Measurements from ENCODE around the gene UTP15. TPM values are rescaled to one million over a fixed set of nuclear protein-coding genes. Genes with fewer than 3 reads are reported as not detected.

Gene UTP15
- total and polyA plus RNA-seq, 10 of the 15 experiments (the other 5 are each of a cell fraction or from before 2014, with no cell fraction given): 22.5 to 39.4 (median 29.6) TPM

- no peak for TF ChIP-seq SPI1 (IDR thresholded peaks at IDR 0.05; ENCODE audit: borderline replicate concordance, insufficient read depth, low read depth, low read length)
- no peak for TF ChIP-seq IKZF2 (IDR thresholded peaks at IDR 0.05)
- TF ChIP-seq RUNX3 (IDR thresholded peaks at IDR 0.05; ENCODE audit: low read length): peak; percentile 81
- TF ChIP-seq JUNB (IDR thresholded peaks at IDR 0.05): no peak
- TF ChIP-seq RAD21 (IDR thresholded peaks at IDR 0.05; ENCODE audit: insufficient read depth, low read depth, low read length): peak; percentile 96
- peak; percentile 62 to 87 (median 71) for TF ChIP-seq CTCF (IDR thresholded peaks at IDR 0.05 in 2 of 3, conservative IDR thresholded peaks at IDR 0.05 in 1 of 3; ENCODE audit: control insufficient read depth in 2 of 3, extremely low read depth in 1 of 3, insufficient read depth in 1 of 3, low read depth in 3 of 3, low read length in 3 of 3)
- TF ChIP-seq SKIL (IDR thresholded peaks at IDR 0.05; ENCODE audit: low read depth, poor library complexity, severe bottlenecking): no peak
- no peak for TF ChIP-seq MTA3 (IDR thresholded peaks at IDR 0.05; ENCODE audit: borderline replicate concordance, low read length)
- no peak for TF ChIP-seq DPF2 (IDR thresholded peaks at IDR 0.05)
- TF ChIP-seq HDAC6 (IDR thresholded peaks at IDR 0.05; ENCODE audit: unreplicated experiment): no peak
- peak; percentile 98 for TF ChIP-seq SMC3 (IDR thresholded peaks at IDR 0.05; ENCODE audit: borderline replicate concordance, low read length)
- no peak for TF ChIP-seq BCL3 (IDR thresholded peaks at IDR 0.05; ENCODE audit: borderline replicate concordance, insufficient read depth, low read depth, low read length, poor library complexity, severe bottlenecking)
Measured at GRCh38 chr5:73591102-73591695, 25.7 kb downstream of the UTP15 start (continued).

Data from GM12878 (cell line).